ENCODE measurements around the gene DNASE1L1.

- no peak for TF ChIP-seq CTCF (IDR thresholded peaks at IDR 0.05)
- TF ChIP-seq YY1 (IDR thresholded peaks at IDR 0.05; ENCODE audit: low read depth), result no peak
- no peak for TF ChIP-seq IRF3 (IDR thresholded peaks at IDR 0.05; ENCODE audit: low read depth, low read length)
- TF ChIP-seq TCF12 (IDR thresholded peaks at IDR 0.05), result no peak
- TF ChIP-seq PBX3 (IDR thresholded peaks at IDR 0.05), result no peak
- no peak for TF ChIP-seq CHD2 (IDR thresholded peaks at IDR 0.05; ENCODE audit: low read length, partially characterized antibody)
- no peak for TF ChIP-seq EZH2phosphoT487 (IDR thresholded peaks at IDR 0.05; ENCODE audit: borderline replicate concordance, low read depth)
Observed at GRCh38 chrX:154440623-154441357, 31.7 kb upstream of the DNASE1L1 start.

Data from SK-N-SH (cell line).